ENCODE measurements around the gene FBLN2.

Gene FBLN2

GRCh38 chr3:13533885-13534301 is 15.0 kb upstream of the FBLN2 start:
- DNase-seq, result no peak

GRCh38 chr3:13535526-13535875 is 13.4 kb upstream of the FBLN2 start:
- no peak for DNase-seq

GRCh38 chr3:13535905-13536304 is 13.0 kb upstream of the FBLN2 start:
- no peak for DNase-seq

DNA sequence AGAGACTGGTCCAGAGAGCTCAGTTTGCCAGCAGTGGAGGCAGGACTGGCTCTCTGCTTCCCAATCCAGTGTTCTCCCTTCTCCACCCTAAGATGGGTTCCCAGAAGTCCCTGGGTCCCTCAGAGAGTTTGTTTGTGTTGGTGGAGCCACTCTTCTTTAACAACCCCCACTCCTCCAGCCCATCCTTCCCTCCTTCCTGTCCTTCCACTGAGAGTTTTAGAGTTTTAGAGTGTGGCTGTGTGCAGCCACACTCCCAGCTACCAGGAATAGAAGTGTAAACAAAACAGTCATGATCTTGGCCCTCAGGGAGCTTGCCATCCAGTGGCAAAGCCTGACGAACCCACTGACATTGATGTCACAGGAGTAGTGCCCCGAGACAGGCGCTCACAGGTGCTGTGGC is 12.5 kb upstream of the FBLN2 start:
- DNase-seq, result no peak

GRCh38 chr3:13536832-13537231 is 12.1 kb upstream of the FBLN2 start:
- DNase-seq, result no peak

DNA sequence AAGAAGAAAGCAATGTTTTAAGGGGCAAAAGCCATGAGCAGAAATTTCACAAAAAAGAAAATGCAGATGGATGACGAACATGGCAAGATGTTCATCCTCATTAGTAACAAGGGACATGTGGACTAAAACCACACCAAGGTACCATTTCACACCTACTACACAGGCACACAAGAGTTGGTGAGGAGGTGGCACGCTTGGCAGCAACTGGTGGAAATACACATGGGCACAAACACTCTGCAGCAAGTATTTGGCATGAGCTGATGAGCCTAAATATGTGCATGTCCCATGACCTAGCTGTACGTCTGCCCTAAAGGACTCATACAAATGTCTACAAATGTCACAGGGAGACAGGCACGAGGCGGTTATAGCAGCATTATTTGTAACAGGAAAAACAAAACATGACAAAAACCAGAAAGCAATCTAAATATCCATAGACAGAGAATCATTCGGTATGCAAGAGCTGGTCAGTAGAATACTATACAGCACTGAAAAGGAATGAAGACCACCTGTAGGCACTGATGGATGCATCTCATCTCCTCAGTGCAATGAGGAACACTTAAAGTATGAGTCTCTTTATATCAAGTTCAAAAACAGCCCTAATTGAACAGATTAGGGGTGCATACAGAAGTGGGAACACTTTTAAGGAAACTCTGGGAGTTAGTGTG is 11.5 kb upstream of the FBLN2 start:
- no peak for DNase-seq

GRCh38 chr3:13537909-13538296 is 11.0 kb upstream of the FBLN2 start:
- DNase-seq, result no peak

- DNase-seq, result no peak
Observed at GRCh38 chr3:13538520-13539291, 10.2 kb upstream of the FBLN2 start.

GRCh38 chr3:13539292-13539638 is 9.7 kb upstream of the FBLN2 start:
- DNase-seq, result no peak

DNA sequence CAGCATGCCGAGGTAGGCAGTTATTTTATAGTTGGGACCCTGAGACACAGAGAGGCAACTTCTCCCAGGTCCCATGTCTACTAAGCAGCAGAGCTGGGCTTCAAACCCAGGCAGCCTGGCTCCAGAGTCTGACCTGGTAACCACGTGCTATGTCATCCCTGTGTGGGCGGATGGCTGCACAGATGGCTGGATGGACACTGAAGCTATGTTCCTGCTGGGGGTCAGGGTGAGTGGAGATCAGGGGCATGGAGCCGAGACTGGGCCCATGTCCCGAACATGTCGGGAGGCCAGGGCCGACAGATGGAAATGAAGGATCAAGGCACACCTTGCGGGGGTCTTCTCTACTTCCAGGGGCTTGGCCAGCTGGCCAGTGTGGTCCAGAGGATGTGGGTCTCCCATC is 9.3 kb upstream of the FBLN2 start:
- no peak for DNase-seq

DNA sequence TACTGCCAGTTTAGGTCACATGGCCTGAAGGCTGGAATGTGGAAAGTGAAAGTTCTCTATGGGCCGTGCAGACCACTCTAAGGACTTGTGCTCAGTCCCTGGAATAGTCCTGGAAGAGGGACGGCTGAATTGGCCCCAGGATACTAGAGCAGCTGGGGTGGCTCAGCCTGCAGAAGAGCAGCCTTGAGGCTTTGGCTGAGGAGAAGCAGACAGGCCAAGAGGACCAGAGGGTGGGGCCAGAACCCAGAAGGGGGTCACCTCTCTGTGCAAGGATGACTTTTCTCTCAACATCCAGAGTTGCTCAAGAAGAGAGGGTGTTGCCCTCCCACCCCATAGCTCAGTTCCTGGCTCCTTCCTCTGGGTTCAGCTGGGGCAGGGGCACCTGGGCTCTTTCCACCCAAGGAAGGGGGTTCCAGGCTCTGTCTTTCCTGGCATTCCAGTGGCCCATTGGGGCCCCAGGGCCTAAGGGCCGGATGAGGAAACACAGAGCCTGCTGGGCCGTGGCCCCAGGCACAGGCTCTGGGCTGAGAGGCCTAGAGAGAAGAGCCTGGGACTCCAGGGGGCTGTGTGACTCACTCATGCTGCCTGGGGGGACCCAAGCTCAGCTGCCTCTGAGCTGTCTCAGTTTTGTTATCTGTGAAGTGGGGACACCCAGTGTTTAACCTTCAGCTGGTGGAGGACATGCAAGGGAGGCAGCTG is 8.5 kb upstream of the FBLN2 start:
- DNase-seq, result no peak

DNA sequence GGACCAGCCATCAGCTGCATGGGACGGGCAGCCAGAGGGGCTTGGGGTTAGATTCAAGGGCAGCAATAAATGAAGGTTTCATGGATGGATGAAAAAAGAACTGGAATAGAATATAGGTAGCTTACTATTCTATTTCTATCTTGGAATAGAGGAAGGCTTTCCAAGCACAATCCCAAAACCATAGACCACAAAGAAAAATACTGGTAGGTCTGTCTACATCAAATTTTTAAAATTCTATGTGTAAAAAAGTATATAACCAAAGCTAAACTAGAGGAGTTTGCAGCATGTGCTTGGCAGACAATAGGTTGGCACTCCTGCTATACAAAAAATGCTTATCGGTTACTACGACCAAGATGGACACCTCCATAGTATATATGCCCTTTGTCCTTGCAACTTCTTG is 7.2 kb upstream of the FBLN2 start:
- no peak for DNase-seq

DNA sequence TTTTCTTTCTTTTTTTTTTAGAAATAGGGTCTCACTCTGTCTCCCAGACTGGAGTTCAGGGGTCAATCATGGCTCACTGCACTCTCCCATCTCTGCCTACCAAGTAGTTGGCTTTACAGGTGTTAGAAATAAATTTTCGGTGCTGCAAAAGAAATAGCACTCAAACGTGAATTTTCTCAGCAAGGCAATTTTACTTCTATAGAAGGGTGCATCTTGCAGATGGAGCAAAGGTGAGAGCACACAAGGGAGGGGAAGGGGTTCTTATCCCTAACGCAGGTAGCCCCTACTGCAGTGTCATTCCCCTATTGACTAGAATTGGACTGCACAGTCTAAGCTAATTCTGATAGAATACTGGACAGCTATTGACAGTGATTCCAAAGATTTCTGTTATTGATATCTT is 6.8 kb upstream of the FBLN2 start:
- no peak for DNase-seq

GRCh38 chr3:13543253-13543652 is 5.7 kb upstream of the FBLN2 start:
- no peak for DNase-seq

DNA sequence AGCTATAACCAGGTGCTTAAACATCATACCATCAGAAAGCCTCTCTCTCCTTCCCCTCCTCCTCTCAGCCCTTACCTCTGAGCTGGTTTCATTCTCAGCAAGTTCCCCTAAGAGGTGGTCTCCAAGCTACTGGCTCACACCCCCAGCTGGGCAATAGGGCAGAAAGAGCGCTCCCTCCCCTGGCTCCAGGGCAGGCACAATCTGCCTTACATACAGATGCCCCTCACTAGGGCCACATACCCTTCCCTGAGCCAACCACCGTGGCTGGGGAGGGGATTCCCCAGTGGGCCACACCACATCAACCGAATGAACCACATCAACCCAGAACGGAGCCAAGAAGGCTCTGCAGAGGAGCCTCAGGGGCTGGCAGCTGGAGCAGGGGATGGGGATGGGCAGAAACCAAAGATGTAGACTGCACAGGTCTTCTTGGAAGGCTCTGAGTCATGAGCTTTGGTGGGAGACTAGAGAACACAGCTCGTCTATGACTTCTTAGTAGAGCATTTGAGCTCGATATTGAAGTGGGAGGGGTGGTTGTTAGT is 4.6 kb upstream of the FBLN2 start:
- no peak for DNase-seq

DNA sequence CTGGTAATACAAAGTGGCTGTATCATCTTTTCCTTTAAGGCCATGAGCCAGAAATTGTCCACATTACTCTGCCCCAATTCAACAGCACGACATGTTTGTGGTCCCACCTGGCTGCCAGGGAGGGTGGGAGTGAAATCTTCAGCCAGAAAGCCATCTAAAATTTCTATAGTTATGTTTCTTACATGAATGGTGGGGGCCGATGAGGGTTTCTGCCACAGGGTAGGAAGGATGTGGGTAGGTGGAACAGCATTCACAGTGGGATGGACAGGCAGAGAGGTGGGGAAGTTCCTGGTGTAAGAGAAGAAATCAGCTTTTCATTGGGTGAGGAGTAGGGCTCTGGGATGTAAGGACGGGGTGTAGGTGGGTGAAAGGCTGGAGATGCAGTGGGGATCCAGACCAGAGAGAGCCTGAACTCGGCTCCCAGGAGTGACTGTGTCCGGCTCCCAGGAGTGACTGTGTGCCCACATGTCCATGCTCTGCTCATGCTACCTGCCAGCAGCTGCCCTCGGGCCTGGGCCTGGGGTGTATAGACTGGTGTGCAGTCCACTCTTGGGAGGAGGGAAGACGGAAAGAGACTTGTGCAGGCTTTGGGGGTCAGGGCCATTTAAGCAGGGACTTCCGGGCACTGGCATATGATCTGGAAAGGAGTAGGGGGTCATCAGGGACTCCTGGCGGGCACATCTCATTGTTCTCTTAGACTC is 3.8 kb upstream of the FBLN2 start:
- no peak for DNase-seq

DNA sequence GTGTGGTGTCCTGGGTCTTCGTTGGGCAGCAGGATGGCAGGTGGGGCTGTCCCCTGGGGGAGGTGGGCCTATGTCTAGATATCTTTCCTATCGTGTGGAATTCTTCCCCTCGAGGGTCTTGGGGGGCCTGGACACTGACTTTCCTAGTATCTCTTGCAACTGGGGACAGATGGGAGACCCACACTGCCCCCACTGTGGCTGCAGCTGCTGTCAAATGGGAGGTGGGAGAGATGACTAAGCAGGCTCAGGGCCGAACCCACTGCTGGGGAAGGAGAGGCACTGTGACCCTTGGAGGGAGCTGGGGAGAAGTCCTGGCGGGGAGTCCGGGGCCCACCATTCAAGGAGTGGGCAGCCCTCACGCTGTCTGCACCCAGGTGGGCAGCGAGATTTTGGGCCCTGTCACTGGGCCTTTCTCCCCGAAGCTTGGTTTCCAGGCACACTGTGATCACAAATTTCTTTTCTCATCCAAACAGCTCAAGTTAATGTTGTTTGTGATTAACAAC is 2.9 kb upstream of the FBLN2 start:
- DNase-seq, result no peak

- DNase-seq, result no peak
Observed at GRCh38 chr3:13546667-13547171, 2.2 kb upstream of the FBLN2 start.

GRCh38 chr3:13547591-13548371 is 1.1 kb upstream of the FBLN2 start:
- DNase-seq, result no peak

DNA sequence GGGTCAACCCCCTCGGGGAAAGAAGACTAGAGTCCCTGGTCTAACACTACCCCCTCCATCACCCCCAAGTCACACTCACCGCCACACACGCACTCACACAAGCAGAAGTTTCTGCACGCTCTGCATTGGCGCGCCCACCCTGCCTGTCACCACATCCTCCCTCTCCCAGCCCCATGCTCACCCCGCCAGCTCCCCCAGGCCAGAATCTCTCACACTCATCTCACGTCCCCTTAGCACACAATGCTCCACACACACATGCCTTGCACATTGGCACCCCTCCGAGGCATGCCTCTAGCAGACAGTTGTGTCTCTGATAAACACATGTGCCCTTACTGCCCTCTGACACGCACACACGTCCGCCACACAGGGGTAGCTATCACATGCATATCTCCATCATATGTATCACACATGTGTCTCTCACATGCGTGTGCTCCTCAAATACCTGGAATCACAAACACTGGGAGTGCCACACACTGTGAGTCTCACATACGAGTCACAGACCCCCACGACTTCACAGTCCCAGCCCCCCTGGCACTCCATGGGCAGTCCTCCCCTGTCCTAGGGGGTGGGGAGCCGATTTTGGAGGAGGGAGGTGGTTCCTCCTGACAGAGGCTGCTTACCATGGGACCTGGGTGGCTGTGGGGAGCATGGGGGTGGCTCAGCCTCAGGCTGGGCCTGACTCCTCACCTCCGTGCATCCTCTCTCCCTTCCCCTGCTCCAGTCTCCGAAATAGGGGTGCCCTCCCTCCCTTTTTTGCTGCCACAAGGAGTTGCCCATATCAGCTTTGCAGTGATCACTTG is 898 bp downstream of the FBLN2 start:
- DNase-seq, result no peak

DNA sequence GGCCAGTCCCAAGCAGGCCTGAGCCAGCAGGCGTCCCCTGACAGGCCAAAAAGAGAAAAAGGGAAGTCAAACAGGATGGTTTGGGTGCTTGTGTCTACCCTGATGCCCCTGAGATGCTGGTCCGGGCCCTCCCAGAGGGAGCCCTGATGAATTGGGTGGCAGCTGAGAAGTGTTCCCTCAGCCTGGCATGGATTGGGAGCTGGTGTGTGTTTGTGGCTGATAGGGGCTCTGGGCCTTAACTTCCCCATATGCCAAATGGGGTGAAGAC is 1.4 kb downstream of the FBLN2 start:
- no peak for DNase-seq
